EH (cell line): ENCODE measurements around the gene IGSF21.
"Not testable (repeated sequence)": the region's sequence is repeated elsewhere in the genome, so short reads cannot be mapped to it uniquely, and the experiment has no call there.

Source experiments
- DNase-seq: peaks from one replicate; pipeline ENCODE4 v3.0.0-alpha.2; 2015; ENCODE audit warnings: low read depth

IGSF21 gene

GRCh38 chr1:18145851-18146618 lies 38.4 kb downstream of the IGSF21 start:
- no peak for DNase-seq

- no peak for DNase-seq
Observed at GRCh38 chr1:18146886-18147285, 39.3 kb downstream of the IGSF21 start.

- DNase-seq: no peak
Observed at GRCh38 chr1:18147672-18148071, 40.1 kb downstream of the IGSF21 start.

GRCh38 chr1:18148461-18148860 lies 40.9 kb downstream of the IGSF21 start:
- no peak for DNase-seq

- DNase-seq: no peak
Observed at GRCh38 chr1:18149027-18149641, 41.5 kb downstream of the IGSF21 start.

GRCh38 chr1:18151436-18152122 lies 44.0 kb downstream of the IGSF21 start:
- no peak for DNase-seq

- no peak for DNase-seq
Observed at GRCh38 chr1:18154430-18155194, 47.0 kb downstream of the IGSF21 start.

GRCh38 chr1:18155881-18156385 lies 48.3 kb downstream of the IGSF21 start:
- DNase-seq: no peak

- no peak for DNase-seq
Observed at GRCh38 chr1:18157352-18157751, 49.8 kb downstream of the IGSF21 start.

- DNase-seq: no peak
Observed at GRCh38 chr1:18157968-18158367, 50.4 kb downstream of the IGSF21 start.

- no peak for DNase-seq
Observed at GRCh38 chr1:18158714-18159113, 51.1 kb downstream of the IGSF21 start.

- DNase-seq: no peak
Observed at GRCh38 chr1:18160290-18160942, 52.8 kb downstream of the IGSF21 start.

- no peak for DNase-seq
Observed at GRCh38 chr1:18161690-18162089, 54.1 kb downstream of the IGSF21 start.

- not testable (repeated sequence) for DNase-seq
Observed at GRCh38 chr1:18165640-18166039, 58.0 kb downstream of the IGSF21 start.

- DNase-seq: no peak
Observed at GRCh38 chr1:18166341-18166740, 58.7 kb downstream of the IGSF21 start.

GRCh38 chr1:18166929-18167328 lies 59.3 kb downstream of the IGSF21 start:
- no peak for DNase-seq

GRCh38 chr1:18170444-18170843 lies 62.8 kb downstream of the IGSF21 start:
- no peak for DNase-seq

- DNase-seq: no peak
Observed at GRCh38 chr1:18174037-18174436, 66.4 kb downstream of the IGSF21 start.

GRCh38 chr1:18175051-18175450 lies 67.5 kb downstream of the IGSF21 start:
- no peak for DNase-seq

- DNase-seq: no peak
Observed at GRCh38 chr1:18175530-18176377, 68.2 kb downstream of the IGSF21 start.

- DNase-seq: no peak
Observed at GRCh38 chr1:18176619-18177018, 69.0 kb downstream of the IGSF21 start.
